NCI-H2107 treated with DMSO at 0.1 percent for 48 hours (cell line): ENCODE measurements around the gene POTEF.
"Not testable (repeated sequence)": the region's sequence is repeated elsewhere in the genome, so short reads cannot be mapped to it uniquely, and the experiment has no call there.

Experiments used
- DNase-seq: peaks from one replicate; lab custom pipeline; 2025; ENCODE audit not compliant: unreplicated experiment; lab: John Stamatoyannopoulos, UW

The POTEF gene

DNA sequence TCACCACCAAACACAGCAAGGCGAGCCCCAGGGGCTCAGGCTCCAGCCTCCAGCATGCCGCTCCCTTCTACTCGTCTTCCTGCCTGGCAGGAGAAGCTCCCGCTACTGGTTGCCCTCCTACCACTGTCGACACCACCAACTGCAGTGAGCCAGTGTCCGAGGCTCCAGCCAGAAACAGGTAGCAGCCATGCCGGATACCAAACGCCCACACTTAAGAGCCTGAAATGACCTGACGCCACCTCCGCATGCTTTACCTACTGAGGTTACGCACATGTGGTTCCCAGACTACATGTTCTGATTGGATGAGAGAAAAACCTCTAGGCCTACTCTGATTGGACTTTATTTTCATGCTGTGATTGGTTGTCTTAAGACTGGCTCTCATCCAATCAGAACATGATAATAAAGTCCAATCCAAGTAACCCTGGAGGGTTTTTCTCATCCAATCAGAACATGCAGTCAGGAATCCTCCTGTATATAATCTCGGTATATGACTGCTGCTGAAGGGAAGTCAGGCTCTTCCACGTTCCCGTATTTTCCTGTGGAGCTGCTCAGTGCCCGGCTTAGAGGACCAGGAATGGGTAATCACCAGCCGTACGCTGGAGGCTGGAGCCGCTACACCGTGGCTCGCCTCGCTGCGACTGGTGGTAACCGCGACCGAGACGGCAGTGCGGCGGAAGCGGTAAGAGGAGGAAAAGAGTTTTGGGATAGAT is at the start of gene POTEF:
TSS of gene POTEF (minus strand) at position 103 of the 710 bp plus-strand sequence. CDS start 8,707 bp downstream, outside the sequence.
- not testable (repeated sequence) for DNase-seq

DNA sequence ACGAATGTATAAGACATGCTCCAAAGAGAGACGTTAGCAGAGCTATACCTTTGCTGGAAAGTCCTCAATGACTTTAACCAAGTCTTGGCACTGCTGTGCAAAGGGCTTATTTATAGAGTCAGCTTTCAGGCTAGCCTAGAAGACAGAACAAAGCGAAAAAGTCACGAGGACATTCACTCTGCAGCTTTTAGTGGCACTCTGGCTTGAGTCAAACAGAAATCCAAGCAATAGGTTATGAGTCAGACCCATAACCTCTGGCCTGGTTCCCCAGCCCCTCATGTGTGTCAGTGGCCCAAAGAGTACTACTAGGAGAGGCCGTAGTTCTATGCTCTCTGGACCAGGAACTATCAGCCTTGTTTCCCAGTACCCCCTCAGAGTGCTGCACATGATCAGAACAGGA is 45.8 kb upstream of the POTEF start:
- DNase-seq, result not testable (repeated sequence)

GRCh38 chr2:130169896-130170295 is 40.9 kb upstream of the POTEF start:
- DNase-seq, result no peak

GRCh38 chr2:130169163-130169562 is 40.1 kb upstream of the POTEF start:
- DNase-seq, result not testable (repeated sequence)

DNA sequence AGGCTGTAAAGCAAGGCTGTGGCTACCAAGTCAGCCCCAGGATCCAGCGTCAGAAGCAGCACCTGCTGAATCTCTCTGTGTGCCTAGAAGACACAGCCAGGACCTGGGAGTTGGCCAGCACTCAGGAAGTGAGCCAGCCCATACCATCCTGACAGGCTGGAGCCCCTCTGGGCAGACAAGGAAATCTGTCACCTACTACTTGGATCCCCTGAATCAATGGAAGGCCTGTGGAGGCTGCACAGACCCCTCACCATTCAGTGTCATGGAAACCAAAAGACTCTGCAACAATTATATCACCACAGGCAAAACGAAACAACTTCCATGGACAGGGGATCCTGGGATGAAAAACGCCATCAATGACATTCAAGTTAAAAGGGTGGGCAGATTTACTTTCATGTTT is 37.6 kb upstream of the POTEF start:
- not testable (repeated sequence) for DNase-seq

GRCh38 chr2:130165293-130166016 is 36.4 kb upstream of the POTEF start:
- DNase-seq, result no peak

- DNase-seq, result no peak
Observed at GRCh38 chr2:130162968-130163367, 33.9 kb upstream of the POTEF start.

DNA sequence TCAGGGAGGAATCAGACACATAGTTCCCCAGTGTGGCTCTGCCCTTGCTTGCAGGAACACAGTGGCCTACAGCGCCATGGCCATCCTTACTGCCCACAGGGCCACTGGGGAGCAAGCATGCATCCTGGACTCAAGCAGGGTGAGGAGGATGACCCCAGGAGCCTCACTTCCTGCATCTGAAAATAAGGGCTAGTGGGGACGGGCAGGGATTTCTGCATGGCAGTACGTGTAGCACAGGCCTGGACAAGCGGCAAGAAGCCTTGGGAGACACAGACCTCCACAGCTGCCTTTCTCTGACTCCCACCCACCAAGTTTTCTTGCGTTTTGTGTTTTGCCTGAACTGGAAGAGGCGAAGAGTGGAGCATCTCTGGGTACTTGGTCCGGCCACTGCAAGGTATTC is 33.5 kb upstream of the POTEF start:
- not testable (repeated sequence) for DNase-seq

DNA sequence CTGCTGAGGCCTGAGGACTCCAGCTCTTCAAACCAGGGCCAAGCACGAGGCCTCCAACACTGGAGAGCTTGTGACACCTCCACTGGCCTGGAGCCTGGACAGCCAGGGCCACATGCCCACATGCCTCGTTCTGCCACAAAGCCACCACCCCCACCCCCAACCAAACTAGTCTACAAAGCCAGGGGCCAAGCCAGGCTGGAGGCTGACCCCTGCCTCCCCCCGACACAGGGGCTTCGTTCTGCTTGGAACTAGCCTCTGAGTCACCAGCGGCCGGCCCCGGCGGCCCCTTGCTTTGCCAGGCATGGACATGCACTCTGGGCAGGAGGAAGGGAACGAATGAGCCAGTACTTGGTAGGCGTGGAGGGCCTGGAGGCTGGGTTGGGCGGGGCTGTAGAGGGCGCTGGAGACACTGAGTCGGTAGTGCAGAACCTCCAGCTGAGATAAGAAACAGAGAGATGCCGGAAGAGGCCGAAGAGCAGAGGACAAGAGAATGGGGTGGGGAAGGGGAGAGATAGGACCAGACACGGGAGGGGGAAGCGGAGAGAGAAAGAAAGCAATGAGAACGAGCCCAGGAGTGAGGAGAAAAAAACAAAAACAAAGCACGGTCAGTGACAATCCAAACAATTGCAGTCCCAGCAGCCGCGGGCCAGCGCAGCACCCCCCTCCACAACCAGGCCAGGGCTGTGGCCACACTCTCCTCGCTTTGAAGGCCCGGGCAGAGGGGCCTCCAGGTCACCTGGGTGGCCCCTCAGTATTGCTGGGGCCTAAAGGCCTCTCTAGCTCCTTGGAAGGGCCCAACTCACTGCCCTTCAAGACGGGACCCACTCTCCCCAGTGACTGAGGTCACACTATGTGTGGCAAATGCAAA is 32.0 kb upstream of the POTEF start:
- not testable (repeated sequence) for DNase-seq

GRCh38 chr2:130160131-130160530 is 31.1 kb upstream of the POTEF start:
- no peak for DNase-seq

DNA sequence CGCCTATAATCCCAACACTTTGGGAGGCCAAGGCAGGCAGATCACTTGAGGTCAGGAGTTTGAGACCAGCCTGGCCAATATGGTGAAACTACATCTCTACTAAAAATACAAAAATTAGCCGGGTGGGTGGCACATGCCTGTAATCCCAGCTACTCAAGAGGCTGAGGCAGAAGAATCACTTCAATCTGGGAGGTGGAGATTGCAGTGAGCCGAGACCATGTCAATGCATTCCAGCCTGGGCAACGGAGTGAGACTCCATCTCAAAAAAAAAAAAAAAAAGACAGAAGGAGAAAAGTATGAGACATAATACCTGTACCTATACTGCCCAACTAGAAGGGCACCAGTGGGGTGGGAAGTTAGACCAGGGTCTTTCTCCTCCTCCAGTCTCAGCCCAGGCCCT is 30.4 kb upstream of the POTEF start:
- DNase-seq, result not testable (repeated sequence)

DNA sequence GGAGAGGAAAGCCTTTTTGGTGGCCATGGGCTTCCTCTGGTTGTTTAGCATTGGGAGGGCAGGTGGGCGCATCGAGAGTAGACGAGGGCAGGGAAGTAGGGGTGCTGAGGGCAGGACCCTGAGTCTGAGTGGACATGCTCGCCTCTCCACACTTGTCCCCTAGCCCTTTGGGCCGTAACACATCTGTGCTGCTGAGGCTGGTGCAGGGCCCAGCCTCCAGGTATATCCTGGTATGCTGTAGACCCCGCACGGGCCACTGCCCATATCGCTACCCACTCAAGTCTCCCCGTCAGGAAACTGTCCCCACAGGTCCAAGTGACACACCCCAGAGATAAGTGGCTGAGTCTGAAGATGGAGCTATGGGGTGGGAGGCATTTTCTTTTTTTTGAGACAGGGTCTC is 29.6 kb upstream of the POTEF start:
- DNase-seq, result no peak

- not testable (repeated sequence) for DNase-seq
Observed at GRCh38 chr2:130157825-130158514, 28.9 kb upstream of the POTEF start.

GRCh38 chr2:130157354-130157753 is 28.3 kb upstream of the POTEF start:
- DNase-seq, result not testable (repeated sequence)

GRCh38 chr2:130156624-130157004 is 27.6 kb upstream of the POTEF start:
- no peak for DNase-seq

DNA sequence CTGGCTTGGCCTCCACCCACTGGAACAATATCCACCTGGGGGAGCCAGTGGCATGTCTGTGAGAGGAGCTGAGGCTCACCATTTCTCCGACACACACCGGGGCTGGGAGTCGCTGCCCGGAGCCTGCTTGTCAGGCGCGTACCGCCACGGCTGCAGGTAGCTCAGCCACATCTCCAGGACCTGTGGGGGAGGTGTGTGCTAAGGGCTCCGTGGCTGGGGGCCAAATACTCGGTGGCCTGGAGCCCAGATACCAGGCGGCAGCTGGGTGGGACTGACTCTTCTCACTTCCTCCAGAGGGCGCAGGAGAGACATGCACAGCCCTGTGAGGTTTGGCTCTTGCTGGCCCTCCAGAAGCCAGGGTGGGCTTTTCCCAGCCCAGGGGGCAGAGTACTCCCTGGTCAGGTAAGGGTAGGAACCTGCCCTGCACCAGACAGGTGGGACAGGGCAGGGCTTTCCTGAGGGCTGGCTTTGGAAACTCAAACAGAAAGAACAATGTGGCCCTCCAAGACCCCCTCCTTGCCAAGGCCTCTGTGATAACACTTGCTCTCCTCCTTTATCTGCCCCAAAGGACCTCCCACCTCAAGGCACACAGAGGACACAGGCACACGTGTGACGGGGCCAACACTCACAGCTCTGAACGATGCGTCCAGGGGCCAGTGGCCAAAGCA is 27.1 kb upstream of the POTEF start:
- DNase-seq, result peak; percentile 50

- DNase-seq, result no peak
Observed at GRCh38 chr2:130154773-130155765, 26.0 kb upstream of the POTEF start.

GRCh38 chr2:130154423-130154770 is 25.4 kb upstream of the POTEF start:
- DNase-seq, result not testable (repeated sequence)

DNA sequence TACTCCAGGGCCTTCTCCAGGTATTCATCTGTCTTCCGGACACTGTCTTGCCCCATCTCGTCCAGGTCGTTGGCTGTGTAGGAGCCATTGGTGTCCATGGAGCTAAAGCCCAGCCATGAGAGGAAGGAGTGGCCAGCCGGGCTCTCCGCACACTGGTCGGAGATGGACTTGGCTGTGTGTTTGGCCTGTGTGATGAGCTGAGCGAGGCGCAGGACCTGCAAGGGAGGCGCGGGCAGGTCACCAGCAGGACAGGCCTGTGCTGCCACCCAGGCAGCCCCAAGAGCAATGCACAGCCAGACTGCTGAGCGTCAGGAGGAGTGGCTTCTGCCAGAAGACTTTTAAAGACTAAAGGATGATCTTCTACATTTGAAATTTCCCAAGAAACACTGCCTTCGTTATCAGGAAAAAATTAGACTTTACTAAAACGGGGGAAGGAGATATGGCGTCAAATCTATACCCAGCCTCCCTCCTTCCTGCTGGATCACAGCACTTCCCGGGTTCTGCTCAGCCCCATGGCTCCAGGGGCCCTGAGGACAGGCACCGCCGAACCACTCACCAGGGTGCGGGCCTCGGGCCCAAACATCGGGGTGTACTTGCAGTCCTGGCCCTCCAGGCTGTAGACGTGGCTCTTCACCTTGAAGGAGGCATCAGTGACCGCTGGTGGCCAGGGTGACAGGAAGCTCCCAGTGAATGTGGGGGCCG is 24.9 kb upstream of the POTEF start:
- not testable (repeated sequence) for DNase-seq
